ENCODE data around the gene SHKBP1.

SHKBP1 gene

GRCh38 chr19:40580619-40581018 lies 3.9 kb downstream of the SHKBP1 start:
- H3K9me3 ChIP-seq (ENCODE audit: control insufficient read depth, insufficient read depth, low read depth, low read length) = no peaks in the 10 kb centered on the region
- H3K27ac ChIP-seq (ENCODE audit: extremely low read depth, low read depth, low read length) = no peak overlapping the region
- H3K36me3 ChIP-seq (ENCODE audit: control insufficient read depth in 2 of 2, insufficient read depth in 1 of 2, low read length in 2 of 2) = peaks cover 44 to 76% of the 10 kb centered on the region in 2 experiments
- ChIA-PET CTCF (interaction anchor here (1.0 to 2.4 kb wide), 3 partner anchors 10 to 31 kb away, joined by 3 to 15 read pairs (median 3); no protein-coding TSS in a partner anchor), POLR2A (interaction anchor here (0.6 to 1.2 kb wide), 3 partner anchors 10 to 603 kb away, joined by 3 to 4 read pairs (median 3); no protein-coding TSS in a partner anchor)
- TF ChIP-seq HIC1 (tag by site-specific recombination; IDR thresholded peaks at IDR 0.05) = no peak
- TF ChIP-seq, protein P1, sequence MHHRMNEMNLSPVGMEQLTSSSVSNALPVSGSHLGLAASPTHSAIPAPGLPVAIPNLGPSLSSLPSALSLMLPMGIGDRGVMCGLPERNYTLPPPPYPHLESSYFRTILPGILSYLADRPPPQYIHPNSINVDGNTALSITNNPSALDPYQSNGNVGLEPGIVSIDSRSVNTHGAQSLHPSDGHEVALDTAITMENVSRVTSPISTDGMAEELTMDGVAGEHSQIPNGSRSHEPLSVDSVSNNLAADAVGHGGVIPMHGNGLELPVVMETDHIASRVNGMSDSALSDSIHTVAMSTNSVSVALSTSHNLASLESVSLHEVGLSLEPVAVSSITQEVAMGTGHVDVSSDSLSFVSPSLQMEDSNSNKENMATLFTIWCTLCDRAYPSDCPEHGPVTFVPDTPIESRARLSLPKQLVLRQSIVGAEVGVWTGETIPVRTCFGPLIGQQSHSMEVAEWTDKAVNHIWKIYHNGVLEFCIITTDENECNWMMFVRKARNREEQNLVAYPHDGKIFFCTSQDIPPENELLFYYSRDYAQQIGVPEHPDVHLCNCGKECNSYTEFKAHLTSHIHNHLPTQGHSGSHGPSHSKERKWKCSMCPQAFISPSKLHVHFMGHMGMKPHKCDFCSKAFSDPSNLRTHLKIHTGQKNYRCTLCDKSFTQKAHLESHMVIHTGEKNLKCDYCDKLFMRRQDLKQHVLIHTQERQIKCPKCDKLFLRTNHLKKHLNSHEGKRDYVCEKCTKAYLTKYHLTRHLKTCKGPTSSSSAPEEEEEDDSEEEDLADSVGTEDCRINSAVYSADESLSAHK (tag by site-specific recombination; IDR thresholded peaks at IDR 0.05) = no peak
- peak; percentile 61 for TF ChIP-seq SCRT2 (tag by site-specific recombination; IDR thresholded peaks at IDR 0.05)
- H3K4me1 ChIP-seq (ENCODE audit: control insufficient read depth, insufficient read depth, low read length) = peaks cover 6% of the 10 kb centered on the region
- H3K4me3 ChIP-seq (ENCODE audit: low read depth, low read length) = no peak overlapping the region

DNA sequence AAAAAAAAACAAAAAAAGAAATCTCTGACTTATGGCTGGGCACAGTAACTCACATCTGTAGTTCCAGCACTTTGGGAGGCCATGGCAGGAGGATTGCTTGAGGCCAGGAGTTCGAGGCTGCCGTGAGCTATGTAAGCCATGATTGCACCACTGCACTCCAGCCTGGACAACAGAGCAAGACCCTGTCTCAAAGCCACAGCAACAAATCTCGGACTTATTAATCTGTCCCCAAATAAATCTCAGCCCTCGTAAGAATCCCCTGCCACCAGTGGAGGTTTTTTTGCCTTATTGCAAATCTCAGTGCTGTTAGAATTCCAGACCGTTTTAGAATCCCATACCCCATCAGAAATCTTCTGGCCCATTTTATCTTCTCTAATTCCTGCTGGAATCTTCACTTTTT lies 4.9 kb downstream of the SHKBP1 start:
- H3K36me3 ChIP-seq (ENCODE audit: control insufficient read depth in 2 of 2, insufficient read depth in 1 of 2, low read length in 2 of 2) = peaks cover 51 to 85% of the 10 kb centered on the region in 2 experiments
- no peak overlapping the region for H3K27ac ChIP-seq (ENCODE audit: extremely low read depth, low read depth, low read length)
- TF ChIP-seq ZNF514 (tag by site-specific recombination; IDR thresholded peaks at IDR 0.05) (no peak), ZNF121 (tag by site-specific recombination; IDR thresholded peaks at IDR 0.05) (peak; percentile 42; the same call in 1 of the 2 replicates), ZNF843 (tag by site-specific recombination; IDR thresholded peaks at IDR 0.05) (no peak), ZNF626 (tag by site-specific recombination; IDR thresholded peaks at IDR 0.05) (no peak), ZNF214 (tag by site-specific recombination; IDR thresholded peaks at IDR 0.05; ENCODE audit: borderline replicate concordance) (no peak), ZNF473 (tag by site-specific recombination; IDR thresholded peaks at IDR 0.05) (no peak), ZNF645 (tag by site-specific recombination; IDR thresholded peaks at IDR 0.05) (no peak)
- TF ChIP-seq, protein P2, sequence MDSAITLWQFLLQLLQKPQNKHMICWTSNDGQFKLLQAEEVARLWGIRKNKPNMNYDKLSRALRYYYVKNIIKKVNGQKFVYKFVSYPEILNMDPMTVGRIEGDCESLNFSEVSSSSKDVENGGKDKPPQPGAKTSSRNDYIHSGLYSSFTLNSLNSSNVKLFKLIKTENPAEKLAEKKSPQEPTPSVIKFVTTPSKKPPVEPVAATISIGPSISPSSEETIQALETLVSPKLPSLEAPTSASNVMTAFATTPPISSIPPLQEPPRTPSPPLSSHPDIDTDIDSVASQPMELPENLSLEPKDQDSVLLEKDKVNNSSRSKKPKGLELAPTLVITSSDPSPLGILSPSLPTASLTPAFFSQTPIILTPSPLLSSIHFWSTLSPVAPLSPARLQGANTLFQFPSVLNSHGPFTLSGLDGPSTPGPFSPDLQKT (IDR thresholded peaks at IDR 0.05; ENCODE audit: borderline replicate concordance, low read depth, low read length) = no peak
- ChIA-PET CTCF (interaction anchor here (0.7 to 1.7 kb wide), 7 partner anchors 10 to 53 kb away, joined by 3 to 6 read pairs (median 4); no protein-coding TSS in a partner anchor), POLR2A (interaction anchor here (0.6 to 1.2 kb wide), 4 partner anchors 11 to 602 kb away, joined by 3 to 4 read pairs (median 4); no protein-coding TSS in a partner anchor)
- H3K4me3 ChIP-seq (ENCODE audit: low read depth, low read length) = no peak overlapping the region
- no peaks in the 10 kb centered on the region for H3K9me3 ChIP-seq (ENCODE audit: control insufficient read depth, insufficient read depth, low read depth, low read length)
- H3K4me1 ChIP-seq (ENCODE audit: control insufficient read depth, insufficient read depth, low read length) = peaks cover 6% of the 10 kb centered on the region

DNA sequence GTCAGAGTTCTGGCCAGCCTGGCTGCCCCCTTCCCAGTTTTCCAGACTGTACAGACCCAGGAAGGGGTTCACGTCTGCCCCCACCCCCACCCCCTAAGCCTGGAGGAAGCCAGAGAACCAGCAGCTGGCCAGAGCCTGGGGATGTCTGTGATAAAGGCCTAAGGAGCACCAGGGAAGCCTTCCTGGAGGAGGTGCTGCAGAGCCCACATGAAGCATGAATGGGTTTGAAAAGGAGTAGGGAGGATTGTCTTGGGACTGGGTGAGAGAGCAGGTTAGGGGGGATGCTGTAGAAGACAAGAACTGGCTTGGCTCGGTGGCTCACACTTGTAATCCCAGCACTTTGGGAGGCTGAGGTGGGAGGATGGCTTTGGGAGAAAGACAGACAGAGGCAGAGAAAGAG lies 5.8 kb downstream of the SHKBP1 start:
- H3K27ac ChIP-seq (ENCODE audit: extremely low read depth, low read depth, low read length) = peak overlapping the region; percentile 31; the same call in 1 of the 2 replicates
- peaks cover 57 to 94% of the 10 kb centered on the region in 2 experiments for H3K36me3 ChIP-seq (ENCODE audit: control insufficient read depth in 2 of 2, insufficient read depth in 1 of 2, low read length in 2 of 2)
- H3K4me1 ChIP-seq (ENCODE audit: control insufficient read depth, insufficient read depth, low read length) = peaks cover 3% of the 10 kb centered on the region
- POLR2A ChIA-PET = no interaction called here
- no peak for TF ChIP-seq KLF7 (tag by site-specific recombination; IDR thresholded peaks at IDR 0.05; ENCODE audit: borderline replicate concordance)
- no peak for TF ChIP-seq ZNF274 (IDR thresholded peaks at IDR 0.05; ENCODE audit: low read length)
- TF ChIP-seq ZNF274 (tag by site-specific recombination; IDR thresholded peaks at IDR 0.05; ENCODE audit: borderline replicate concordance) = no peak
- TF ChIP-seq ZNF548 (tag by site-specific recombination; IDR thresholded peaks at IDR 0.05) = no peak
- H3K4me3 ChIP-seq (ENCODE audit: low read depth, low read length) = no peak overlapping the region
- CTCF ChIA-PET = interaction anchor here (1.0 to 1.7 kb wide), 4 partner anchors 17 to 52 kb away, joined by 3 to 6 read pairs (median 4); no protein-coding TSS in a partner anchor
- H3K9me3 ChIP-seq (ENCODE audit: control insufficient read depth, insufficient read depth, low read depth, low read length) = no peaks in the 10 kb centered on the region
